Stimulated activated naive B cell treated with anti-CD40 and anti-IgM and Interleukin-4, amounts not matched to agents 10 μg/mL and 1 μg/mL and 100 μg/mL, for 72 hours (primary cell): ENCODE measurements around the gene ALKBH3.

Source experiments
- ATAC-seq, 2 donors: fragments of 150-1000 bp; cut with Tn5 transposase; replicated peaks; 2 replicates each; pipeline ENCODE4 v1.10.0; 2021; ENCODE audit warnings: moderate library complexity in 1 of 2
- DNase-seq: peaks from one replicate; pipeline ENCODE4 v3.0.0; 2021
- H3K27ac Mint-ChIP-seq: one replicate; pipeline ENCODE4 v1.8.0; 2022; ENCODE audit warnings: mild to moderate bottlenecking, mixed read lengths
- H3K27me3 Mint-ChIP-seq, 2 donors: one replicate each; pipeline ENCODE4 v1.8.0; 2022; ENCODE audit warnings: mixed read lengths in 2 of 2
- H3K36me3 Mint-ChIP-seq, 2 donors: one replicate each; pipeline ENCODE4 v1.8.0; 2022; ENCODE audit warnings: mixed read lengths in 2 of 2, mild to moderate bottlenecking in 1 of 2
- H3K4me1 Mint-ChIP-seq, 2 donors: one replicate each; pipeline ENCODE4 v1.8.0; 2022; ENCODE audit warnings: mixed read lengths in 2 of 2, mild to moderate bottlenecking in 1 of 2
- H3K4me3 Mint-ChIP-seq, 2 donors: one replicate each; pipeline ENCODE4 v1.8.0; 2022; ENCODE audit warnings: mild to moderate bottlenecking in 2 of 2, mixed read lengths in 2 of 2, moderate library complexity in 1 of 2
- H3K9me3 Mint-ChIP-seq, 2 donors: one replicate each; pipeline ENCODE4 v1.8.0; 2022; ENCODE audit warnings: mixed read lengths in 2 of 2, mild to moderate bottlenecking in 1 of 2

ALKBH3 gene

DNA sequence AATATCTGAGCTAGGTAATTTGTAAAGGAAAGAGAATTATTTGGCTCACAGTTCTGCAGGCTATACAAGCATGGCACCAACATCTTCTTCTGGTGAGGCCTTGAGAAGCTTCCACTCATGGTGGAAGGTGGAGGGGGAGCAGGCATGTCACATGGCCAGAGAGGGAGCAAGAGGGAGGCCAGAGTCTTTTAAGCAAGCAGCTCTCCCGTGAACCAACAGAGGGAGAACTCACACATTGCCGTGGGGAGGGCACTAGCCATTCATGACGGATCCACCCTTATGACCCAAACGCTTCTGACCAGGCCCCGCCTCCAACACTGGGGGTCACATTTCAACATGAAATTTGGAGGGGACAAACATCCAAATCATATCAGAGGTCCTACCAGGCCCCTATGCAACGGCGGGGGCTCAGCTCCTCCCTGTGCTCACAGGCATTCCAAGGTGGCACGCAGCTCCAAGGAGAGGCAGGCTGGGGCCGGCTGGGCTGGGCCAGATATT lies 66.4 kb downstream of the ALKBH3 start:
- DNase-seq (no peak), ATAC-seq (no peak)
- Mint-ChIP-seq H3K27me3 (peaks cover 60 to 73% of the 10 kb centered on the region in 2 donors), H3K9me3 (no peaks in the 10 kb centered on the region), H3K4me3 (no peak overlapping the region), H3K36me3 (peaks cover 0 to 3% of the 10 kb centered on the region in 2 donors), H3K4me1 (peaks cover 13 to 24% of the 10 kb centered on the region in 2 donors), H3K27ac (no peak overlapping the region)

GRCh38 chr11:43947815-43948214 lies 67.2 kb downstream of the ALKBH3 start:
- Mint-ChIP-seq H3K27ac (no peak overlapping the region), H3K4me1 (peaks cover 13 to 22% of the 10 kb centered on the region in 2 donors), H3K9me3 (no peaks in the 10 kb centered on the region), H3K4me3 (no peak overlapping the region), H3K36me3 (peaks cover 0 to 3% of the 10 kb centered on the region in 2 donors), H3K27me3 (peaks cover 67 to 78% of the 10 kb centered on the region in 2 donors)
- no peak for ATAC-seq
- DNase-seq, result no peak

DNA sequence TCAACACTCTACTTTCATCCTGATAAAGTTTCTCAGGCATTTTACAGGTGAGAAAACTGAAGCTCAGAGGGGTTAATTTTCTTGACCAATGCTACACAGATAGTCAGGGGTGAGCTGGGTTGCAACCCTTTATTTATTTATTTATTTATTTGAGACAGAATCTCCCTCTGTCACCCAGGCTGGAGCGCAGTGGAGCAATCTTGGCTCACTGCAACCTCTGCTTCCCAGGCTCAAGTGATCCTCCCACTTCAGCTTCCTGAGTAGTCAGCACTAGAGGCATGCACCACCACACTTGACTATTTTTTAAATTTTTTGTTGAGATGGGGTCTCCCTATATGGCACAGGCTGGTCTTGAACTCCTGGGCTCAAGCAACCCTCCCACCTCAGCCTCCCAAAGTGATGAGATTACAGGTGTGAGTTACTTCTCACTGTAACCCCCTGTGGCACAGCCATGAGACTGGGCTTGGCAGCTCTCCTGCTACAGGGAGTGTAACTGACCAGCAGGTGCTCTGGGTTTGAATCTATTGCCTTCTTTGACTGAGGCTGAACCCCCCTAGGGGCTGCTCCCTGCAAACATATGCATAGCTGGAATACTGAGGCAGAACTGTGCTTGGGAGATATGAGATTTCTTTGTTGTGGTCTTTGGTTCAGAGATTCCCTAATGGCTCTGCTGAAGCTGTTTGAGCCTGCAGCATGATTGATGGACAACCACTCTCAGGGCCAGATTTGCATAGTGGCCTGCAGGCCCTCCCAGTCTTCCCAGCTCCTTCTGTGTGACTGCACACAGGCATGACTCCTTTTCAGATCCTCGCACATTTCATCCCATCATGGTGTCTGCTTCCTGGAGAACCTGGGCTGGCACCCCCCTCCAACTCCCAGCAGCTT lies 68.0 kb downstream of the ALKBH3 start:
- no peak for DNase-seq
- ATAC-seq, result no peak
- peaks cover 67 to 75% of the 10 kb centered on the region in 2 donors for H3K27me3 Mint-ChIP-seq
- H3K4me1 Mint-ChIP-seq, result peaks cover 10 to 14% of the 10 kb centered on the region in 2 donors
- H3K36me3 Mint-ChIP-seq, result no peaks in the 10 kb centered on the region
- H3K4me3 Mint-ChIP-seq, result no peak overlapping the region
- H3K27ac Mint-ChIP-seq, result no peak overlapping the region
- H3K9me3 Mint-ChIP-seq, result no peaks in the 10 kb centered on the region

- no peaks in the 10 kb centered on the region for H3K4me1 Mint-ChIP-seq
- H3K27me3 Mint-ChIP-seq, result peaks cover 50 to 57% of the 10 kb centered on the region in 2 donors
Measured at GRCh38 chr11:43950311-43950855, 69.8 kb downstream of the ALKBH3 start.

GRCh38 chr11:43951231-43951630 lies 70.6 kb downstream of the ALKBH3 start:
- DNase-seq (no peak), ATAC-seq (no peak)
- Mint-ChIP-seq H3K27ac (no peak overlapping the region), H3K36me3 (no peaks in the 10 kb centered on the region), H3K9me3 (no peaks in the 10 kb centered on the region), H3K27me3 (peaks cover 44 to 48% of the 10 kb centered on the region in 2 donors), H3K4me1 (no peaks in the 10 kb centered on the region), H3K4me3 (no peak overlapping the region)

More at GRCh38 chr11:43950311-43950855, 69.8 kb downstream of the ALKBH3 start:
- Mint-ChIP-seq H3K27ac (no peak overlapping the region), H3K4me3 (no peak overlapping the region), H3K9me3 (no peaks in the 10 kb centered on the region), H3K36me3 (no peaks in the 10 kb centered on the region)
- no peak for DNase-seq
- no peak for ATAC-seq

DNA sequence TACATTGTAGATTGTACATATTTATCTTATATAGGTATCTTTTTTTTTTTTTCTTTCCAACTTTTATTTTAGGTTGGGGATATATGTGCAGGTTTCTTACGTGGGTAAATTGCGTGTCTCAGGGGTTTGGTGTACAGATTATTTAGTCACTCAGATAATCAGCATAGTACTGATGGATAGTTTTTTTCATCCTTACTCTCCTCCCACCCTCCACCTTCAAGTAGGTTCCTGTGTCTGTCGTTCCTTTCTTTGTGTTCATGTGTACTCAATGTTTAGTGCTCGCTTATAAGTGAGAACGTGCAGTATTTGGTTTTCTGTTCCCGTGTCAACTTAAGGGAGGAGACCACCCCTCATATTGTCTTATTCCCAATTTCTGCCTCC lies 71.4 kb downstream of the ALKBH3 start:
- Mint-ChIP-seq H3K27me3 (peaks cover 38 to 41% of the 10 kb centered on the region in 2 donors), H3K27ac (no peak overlapping the region), H3K36me3 (no peaks in the 10 kb centered on the region), H3K4me1 (no peaks in the 10 kb centered on the region), H3K9me3 (no peaks in the 10 kb centered on the region), H3K4me3 (no peak overlapping the region)
- ATAC-seq (no peak), DNase-seq (no peak)

GRCh38 chr11:43952401-43953342 lies 72.0 kb downstream of the ALKBH3 start:
- ATAC-seq, result no peak
- Mint-ChIP-seq H3K4me1 (no peaks in the 10 kb centered on the region), H3K27ac (no peak overlapping the region), H3K36me3 (no peaks in the 10 kb centered on the region), H3K4me3 (no peak overlapping the region), H3K27me3 (peaks cover 31 to 35% of the 10 kb centered on the region in 2 donors), H3K9me3 (no peaks in the 10 kb centered on the region)
- DNase-seq, result no peak

GRCh38 chr11:43953521-43953920 lies 72.9 kb downstream of the ALKBH3 start:
- H3K4me3 Mint-ChIP-seq, result no peak overlapping the region
- no peak overlapping the region for H3K27ac Mint-ChIP-seq
- no peaks in the 10 kb centered on the region for H3K9me3 Mint-ChIP-seq
- no peak for ATAC-seq
- H3K4me1 Mint-ChIP-seq, result no peaks in the 10 kb centered on the region
- H3K36me3 Mint-ChIP-seq, result no peaks in the 10 kb centered on the region
- DNase-seq, result no peak
- peaks cover 34% of the 10 kb centered on the region in 2 donors for H3K27me3 Mint-ChIP-seq

GRCh38 chr11:43954241-43954640 lies 73.6 kb downstream of the ALKBH3 start:
- peaks cover 27 to 32% of the 10 kb centered on the region in 2 donors for H3K27me3 Mint-ChIP-seq
- ATAC-seq, result no peak

GRCh38 chr11:43955381-43956118 lies 74.9 kb downstream of the ALKBH3 start:
- Mint-ChIP-seq H3K4me3 (no peak overlapping the region), H3K9me3 (no peaks in the 10 kb centered on the region), H3K27ac (no peak overlapping the region), H3K27me3 (peaks cover 21 to 22% of the 10 kb centered on the region in 2 donors), H3K36me3 (no peaks in the 10 kb centered on the region), H3K4me1 (no peaks in the 10 kb centered on the region)
- ATAC-seq, result no peak
- no peak for DNase-seq

More at GRCh38 chr11:43954241-43954640, 73.6 kb downstream of the ALKBH3 start:
- Mint-ChIP-seq H3K36me3 (no peaks in the 10 kb centered on the region), H3K9me3 (no peaks in the 10 kb centered on the region), H3K4me3 (no peak overlapping the region), H3K4me1 (no peaks in the 10 kb centered on the region), H3K27ac (no peak overlapping the region)
- no peak for DNase-seq

GRCh38 chr11:43957571-43957970 lies 76.9 kb downstream of the ALKBH3 start:
- Mint-ChIP-seq H3K27ac (no peak overlapping the region), H3K27me3 (peaks cover 21 to 24% of the 10 kb centered on the region in 2 donors), H3K4me3 (no peak overlapping the region), H3K9me3 (no peaks in the 10 kb centered on the region), H3K36me3 (no peaks in the 10 kb centered on the region), H3K4me1 (no peaks in the 10 kb centered on the region)
- ATAC-seq (no peak), DNase-seq (no peak)

DNA sequence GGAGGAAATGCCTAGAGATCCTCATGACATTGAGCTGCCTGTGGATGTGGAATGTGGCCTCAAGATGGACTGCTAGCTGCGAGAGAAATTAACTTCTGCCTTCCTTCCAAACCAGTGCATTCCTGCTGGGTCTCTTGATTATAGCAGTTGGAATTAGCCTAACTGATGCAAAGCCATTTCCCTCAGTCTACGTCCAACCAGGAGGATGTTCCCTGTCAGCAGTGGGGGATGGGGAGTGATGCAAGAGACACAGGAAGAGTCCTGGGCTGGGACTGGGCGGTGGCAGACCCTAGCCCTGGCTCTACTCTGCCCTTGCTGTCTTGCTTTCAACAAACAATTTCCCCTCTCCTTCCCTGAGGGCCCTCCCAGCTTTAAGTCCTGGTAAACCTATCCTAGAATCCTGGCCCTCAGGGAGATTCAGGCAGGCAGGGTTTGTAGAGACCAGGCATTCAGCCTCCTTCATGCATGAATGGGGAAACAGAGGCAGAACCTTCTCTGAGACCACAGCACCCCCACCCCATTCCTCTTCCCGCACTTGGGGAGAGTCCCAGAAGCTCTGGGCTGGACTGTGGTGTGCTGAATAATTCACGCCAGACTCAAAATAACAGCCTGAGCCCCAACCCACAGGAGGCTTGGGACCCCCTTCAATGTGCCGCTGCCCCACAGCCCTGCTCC lies 78.8 kb downstream of the ALKBH3 start:
- Mint-ChIP-seq H3K27ac (no peak overlapping the region), H3K4me3 (no peak overlapping the region), H3K4me1 (no peaks in the 10 kb centered on the region), H3K9me3 (no peaks in the 10 kb centered on the region), H3K27me3 (peaks cover 19 to 26% of the 10 kb centered on the region in 2 donors), H3K36me3 (no peaks in the 10 kb centered on the region)
- DNase-seq, result no peak
- no peak for ATAC-seq
